GM19351 (cell line): ENCODE data around the gene YPEL5.
A peak's percentile ranks its signal among the peaks of the same experiment; 100 is the strongest.
"Not testable (repeated sequence)": the region's sequence is repeated elsewhere in the genome, so short reads cannot be mapped to it uniquely, and the experiment has no call there.

ENCODE experiments used
- ATAC-seq: cut with Tn5 transposase; IDR thresholded peaks from one replicate; pipeline ENCODE4 v1.9.1; 2021; ENCODE audit warnings: mild to moderate bottlenecking, moderate library complexity; ENCODE audit not compliant: unreplicated experiment

The YPEL5 gene

DNA sequence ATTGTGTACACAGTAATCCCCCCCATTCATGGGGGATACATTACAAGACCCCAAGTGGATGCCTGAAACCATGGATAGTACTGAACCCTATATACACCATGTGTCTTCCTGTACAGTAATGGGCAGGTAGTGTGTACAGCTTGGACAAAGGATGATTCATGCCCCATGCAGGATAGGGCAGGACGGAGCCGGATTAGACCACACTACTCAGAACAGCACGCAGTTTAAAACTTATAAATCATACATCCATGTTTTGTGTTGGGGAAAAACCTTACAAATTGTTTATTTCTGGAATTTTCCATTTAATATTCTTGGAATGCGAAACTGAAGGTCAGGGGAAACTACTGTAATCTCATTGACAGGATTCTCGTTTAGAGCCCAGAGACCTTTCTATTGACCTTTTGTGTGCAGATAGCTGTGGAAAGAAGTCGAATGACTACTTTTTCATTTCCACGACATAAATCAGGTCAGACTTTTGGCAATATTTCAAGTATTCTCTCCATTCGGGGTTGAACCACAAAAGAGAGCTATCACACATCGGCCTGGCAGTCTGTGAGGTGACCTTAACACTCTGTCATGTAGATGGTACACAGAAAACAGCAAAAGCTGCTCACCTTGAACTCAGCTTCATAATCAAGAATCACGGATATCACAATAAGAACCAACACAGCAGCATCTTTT lies 9.9 kb upstream of the YPEL5 start:
- ATAC-seq: no peak

DNA sequence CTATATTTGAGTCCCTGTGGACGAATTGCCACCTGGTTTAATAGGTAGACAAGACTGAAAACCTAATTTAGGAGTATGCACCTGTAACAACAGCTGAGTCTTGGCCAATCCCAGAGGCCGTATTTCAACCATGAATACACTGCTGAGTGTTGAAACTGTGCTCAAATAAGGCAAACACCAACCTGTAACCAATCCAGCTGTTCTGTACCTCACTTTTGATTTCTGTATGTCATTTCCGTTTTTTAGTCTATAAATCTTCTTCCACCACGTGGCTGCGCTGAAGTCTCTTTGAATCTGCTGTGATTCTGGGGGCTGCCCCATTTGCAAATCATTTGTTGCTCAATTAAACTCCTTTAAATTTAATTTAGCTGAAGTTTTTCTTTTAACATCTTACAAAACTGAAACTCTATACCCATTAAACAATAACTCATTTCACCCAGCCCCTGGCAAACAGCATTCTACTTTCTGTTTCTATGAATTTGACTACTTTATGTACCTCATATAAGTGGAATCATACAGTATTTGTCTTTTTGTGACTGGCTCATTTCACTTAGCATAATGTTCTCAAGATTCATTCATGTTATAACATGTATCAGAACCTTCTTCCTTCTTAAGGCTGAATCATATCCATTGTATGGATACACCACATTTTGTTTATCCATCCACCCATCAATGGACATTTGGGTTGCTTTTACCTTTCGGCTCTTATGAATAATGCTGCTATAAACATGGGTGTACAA lies 7.5 kb upstream of the YPEL5 start:
- ATAC-seq: peak; percentile 64

DNA sequence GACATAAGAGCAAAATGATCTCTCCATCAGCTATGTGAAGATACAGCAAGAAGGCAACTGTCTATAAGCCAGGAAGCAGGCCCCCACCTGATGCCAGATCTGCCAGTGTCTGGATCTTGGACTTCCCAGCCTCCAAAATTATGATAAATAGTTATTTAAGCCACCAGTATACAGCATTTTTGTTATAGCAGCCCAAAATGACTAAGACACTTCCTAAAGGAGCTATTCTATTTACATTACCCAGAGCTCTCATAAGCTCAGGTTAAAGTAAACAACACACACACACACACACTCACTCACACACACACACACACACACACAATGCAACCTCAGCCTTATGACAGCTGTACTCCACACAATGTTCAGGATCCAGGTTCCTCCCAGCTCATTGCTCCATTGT lies 5.7 kb upstream of the YPEL5 start:
- no peak for ATAC-seq

DNA sequence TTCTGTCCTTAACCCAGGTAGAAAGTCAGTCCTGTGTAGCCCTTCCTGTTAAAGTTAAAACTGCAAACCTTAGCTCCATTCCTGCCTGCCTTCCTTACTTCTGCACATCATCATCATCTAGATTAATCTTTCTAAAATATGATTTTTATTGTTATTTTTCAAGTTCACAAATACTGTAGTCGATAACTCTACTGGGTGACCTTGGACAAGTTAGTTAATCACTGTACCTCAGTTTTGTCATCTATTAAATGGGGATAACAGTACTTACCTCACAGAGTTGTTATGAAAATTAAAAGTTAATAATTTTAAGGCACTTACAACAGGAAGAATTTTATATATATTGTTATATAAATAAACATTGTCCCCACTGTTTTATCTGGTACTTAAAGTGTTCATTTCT lies 2.5 kb upstream of the YPEL5 start:
- ATAC-seq: no peak

DNA sequence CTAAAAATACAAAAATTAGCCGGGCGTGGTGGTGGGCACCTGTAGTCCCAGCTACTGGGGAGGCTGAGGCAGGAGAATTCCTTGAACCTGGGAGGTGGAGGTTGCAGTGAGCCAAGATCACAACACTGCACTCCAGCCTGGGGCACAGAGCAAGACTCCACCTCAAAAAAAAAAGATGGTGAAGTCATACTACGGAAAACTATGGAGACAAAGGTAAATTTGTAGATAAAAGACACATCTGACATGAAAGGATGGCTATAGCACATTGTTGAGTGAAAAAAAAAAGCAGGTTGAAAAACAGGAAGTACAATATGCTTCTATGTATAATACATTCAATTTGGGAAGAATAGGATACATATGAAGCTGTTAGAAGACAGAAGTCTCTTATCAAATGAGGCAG lies 1.9 kb upstream of the YPEL5 start:
- not testable (repeated sequence) for ATAC-seq

DNA sequence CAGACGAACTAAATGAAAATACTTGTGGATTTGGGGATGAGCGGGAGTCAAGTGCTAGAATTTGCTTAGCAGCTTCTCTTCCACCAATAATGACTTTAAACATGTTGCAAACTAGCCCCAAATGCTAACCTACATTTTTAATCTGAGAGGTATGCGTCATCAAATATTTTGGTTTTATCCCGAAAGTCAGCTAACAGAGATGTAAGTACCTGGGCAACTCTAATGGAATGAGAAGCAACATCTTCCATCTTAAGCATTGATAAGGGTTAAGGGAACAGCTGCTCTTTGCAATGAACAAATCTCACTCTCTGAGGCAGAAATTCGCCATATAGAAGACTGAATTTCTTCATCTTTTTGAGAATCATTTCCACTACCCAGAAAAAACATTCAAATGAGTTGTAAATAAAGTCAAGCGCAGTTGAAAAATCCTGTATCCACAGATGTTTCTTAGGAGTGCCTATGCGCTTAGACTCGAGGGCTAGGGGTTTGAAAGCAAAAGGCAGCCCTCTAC lies 926 bp upstream of the YPEL5 start:
- ATAC-seq: no peak

DNA sequence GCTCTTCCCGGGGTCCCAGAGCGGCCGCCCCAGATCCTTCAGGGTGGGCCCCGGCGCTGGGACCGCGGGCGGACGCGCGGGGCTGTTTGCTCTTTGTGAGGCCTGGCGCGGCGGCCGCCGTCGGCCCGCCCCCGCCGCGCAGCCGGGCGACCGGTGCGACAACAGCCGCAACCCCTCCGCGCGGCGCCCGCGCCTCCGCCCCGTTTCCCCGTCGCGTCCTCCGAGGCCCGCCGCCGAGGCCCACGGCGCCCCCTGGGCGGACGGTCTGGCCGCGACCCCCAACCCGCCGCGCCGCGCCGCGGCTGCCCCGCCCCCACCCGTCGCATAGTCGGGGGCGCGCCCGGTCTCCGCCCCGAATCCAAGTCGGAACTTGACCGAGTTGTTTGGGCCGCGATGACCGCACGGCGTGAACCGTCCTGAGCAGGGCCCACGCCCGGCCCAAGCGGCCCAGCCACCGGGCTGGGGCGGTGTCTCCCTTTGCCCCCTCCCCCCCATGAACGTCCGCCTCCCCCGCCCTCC lies 448 bp downstream of the YPEL5 start:
- no peak for ATAC-seq

DNA sequence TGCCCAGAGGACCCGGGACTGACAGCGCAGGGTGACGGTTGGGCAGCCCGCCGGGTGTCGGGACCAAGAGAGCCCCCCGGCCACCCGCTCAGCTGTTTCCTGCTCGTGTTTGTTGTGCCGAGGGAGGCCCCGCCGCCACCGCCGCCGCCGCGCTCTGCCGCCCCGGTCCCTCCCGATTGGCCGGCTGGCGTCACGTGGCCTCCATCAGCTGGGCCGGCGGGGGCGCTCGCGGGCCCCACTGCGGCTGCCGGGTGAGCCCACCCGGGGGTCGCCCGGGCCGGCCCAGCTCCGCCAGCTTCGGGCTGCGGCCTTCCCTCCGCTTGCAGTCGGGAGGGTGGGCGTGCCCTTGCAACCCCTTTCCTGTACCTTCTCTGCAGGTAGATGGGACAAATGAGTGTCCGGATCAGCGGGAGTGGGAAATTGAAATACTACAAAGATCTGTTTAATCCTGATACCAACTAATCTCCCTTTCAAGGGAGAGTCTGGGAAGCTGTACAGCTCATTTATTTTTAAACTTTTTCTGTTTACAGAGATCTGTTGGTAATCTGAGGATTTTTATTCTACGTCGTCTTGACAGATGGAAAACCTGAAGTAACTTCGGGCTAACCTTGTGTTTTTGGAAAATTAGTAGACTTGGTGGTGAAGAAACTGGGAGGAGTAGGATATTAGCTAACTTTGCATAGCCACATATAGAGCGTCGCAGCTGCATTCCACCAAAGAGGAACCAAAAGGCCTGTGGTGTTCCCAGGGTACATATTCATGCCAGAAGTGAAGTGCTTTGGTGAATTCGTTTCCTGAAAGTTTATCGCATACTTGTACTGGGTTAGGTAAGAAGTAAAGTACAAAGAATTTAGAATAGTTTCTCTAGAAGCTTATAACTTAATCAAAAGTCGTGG lies 1.2 kb downstream of the YPEL5 start:
- ATAC-seq: peak; percentile 19

DNA sequence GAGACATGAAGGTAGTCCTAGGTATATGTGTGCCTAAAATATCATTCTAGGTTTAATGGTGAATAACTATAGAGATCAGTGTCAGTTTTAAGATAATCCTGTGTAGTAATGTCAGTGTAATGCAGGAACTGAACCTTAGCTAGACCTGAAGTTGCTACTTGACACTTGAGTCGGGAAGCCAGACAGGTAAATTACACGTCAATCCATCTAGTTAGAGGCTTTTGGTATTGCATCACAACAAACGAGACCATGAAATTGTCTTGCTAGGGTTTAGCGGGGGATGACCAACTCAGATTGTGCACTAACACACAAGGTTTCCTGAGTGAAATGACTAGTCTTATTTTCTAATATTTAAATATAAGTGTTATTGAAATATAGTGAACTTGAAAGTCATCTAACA lies 2.0 kb downstream of the YPEL5 start:
- no peak for ATAC-seq

DNA sequence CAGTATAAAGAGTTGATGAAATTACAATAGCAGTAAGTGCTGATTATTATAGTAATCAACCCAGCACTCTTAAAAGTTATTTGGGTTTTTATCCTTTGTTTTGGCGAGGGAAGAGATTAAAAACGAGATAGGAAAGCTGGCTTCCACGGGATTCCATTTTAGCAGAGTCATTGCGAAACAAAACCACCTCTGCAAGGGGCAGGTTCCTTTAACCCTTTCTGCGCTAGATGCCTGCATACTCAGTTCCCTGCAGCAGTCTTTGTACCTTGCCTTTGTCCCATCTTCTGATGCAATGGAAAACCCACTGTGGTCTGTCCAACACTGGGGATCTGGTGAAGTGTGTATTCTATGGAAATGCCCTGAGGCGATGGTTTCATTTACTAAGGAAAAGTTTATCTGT lies 2.7 kb downstream of the YPEL5 start:
- ATAC-seq: no peak

DNA sequence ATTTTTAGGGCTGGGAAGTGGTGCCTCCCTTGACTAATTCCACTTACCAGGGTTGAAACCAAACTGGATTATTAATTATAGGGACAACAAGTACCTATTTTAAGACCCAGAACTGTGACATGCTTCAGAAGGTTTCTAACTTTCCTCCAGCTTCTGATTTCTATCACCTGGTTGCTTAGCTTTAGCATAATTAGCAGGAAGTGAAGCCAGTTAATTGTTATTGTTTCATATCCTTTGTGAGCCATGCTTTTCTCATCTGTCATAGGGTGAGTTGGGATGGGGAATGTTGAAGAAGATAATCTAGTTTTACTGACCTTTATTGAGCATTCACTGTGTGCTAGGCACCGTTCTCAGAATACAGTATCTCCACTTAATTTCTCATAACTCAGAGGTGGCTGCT lies 3.2 kb downstream of the YPEL5 start:
- no peak for ATAC-seq

DNA sequence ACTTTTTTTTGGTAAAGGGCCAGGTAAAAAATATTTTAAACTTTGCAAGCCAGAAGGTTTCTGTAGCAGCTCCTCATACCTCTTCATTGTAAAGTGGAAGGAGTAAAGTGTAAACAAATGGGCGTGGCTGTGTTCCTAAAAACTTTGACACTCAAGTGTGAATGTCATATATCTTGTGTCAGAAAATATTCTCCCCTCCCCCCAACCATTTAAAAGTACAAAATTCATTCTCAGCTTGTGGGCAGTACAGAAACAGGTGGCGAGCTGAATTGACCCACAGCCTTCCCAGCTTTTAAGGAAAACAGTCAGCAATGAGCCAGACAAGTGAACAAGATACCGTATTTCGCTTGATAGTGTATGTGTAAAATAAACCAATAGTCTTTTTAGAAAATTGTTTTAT lies 4.0 kb downstream of the YPEL5 start:
- ATAC-seq: no peak

DNA sequence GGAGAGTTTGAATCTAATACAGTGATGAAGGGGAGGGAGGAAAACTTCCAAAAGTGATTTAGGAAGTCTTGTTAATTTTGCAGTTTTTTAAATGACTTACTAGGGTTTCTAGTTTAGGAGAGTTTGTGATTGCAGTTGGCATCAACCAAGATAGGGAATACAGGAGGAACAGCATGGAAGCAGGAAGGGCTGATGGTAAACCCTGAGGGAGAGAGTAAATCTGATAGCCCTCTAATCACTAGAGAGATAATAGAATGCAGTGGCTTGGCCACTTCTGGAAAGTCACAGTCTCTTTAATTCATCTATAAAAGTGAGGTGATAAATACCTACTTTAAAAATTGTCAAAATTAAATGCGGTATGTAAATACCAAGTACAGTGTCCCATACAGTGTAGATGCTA lies 5.6 kb downstream of the YPEL5 start:
- ATAC-seq: no peak

DNA sequence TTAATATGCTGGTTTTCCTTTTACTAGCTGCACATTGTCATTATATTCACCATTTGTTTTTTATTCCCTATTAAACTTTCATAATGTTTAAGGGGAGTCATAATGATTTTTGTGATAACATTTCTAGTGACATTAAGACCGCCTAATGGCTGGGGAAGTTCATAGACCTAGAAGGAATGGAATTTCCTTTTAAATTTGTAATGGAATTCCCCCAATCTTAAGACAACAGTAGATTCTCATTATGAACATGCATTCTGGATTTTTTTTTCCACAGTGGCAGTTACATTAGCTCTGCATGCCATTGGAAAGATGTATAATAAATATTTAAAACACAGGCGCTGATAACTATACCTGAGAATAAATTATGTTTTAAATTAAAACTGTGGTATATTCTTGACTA lies 8.4 kb downstream of the YPEL5 start:
- no peak for ATAC-seq

DNA sequence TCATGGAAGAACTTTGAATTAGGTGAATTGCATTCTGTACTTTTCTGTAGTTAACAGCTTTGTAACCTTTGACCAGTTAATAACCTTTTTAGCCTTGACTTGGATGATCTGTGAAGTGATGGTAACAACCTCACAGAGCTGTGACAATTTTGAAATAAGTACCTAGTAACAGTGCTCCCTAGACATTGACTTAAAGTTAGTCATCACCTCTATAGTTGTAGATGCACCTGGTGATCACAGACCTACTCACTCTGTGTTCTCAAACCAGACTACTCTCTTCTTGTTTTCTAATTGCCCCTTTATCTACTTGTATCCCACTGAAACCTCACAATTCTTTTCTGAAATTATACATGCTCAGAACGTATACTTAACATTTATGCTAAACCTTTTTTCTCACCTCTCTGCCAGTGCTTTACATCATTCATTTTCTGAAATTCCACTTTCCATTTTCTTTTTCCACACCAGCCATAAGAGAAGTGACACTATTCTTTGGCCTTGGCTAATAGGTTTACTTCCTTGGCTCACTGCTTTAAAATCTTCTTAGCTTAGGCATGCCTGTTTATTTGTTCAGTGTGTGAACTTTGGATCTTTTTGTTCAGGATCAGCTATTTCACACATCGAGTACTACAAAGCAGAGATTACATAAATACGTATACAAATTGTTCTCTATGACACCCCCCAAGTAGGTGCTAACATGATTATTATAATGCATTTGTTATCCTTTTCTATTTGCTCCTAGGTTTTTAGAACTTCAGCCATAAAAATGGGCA lies 9.3 kb downstream of the YPEL5 start:
- ATAC-seq: no peak

DNA sequence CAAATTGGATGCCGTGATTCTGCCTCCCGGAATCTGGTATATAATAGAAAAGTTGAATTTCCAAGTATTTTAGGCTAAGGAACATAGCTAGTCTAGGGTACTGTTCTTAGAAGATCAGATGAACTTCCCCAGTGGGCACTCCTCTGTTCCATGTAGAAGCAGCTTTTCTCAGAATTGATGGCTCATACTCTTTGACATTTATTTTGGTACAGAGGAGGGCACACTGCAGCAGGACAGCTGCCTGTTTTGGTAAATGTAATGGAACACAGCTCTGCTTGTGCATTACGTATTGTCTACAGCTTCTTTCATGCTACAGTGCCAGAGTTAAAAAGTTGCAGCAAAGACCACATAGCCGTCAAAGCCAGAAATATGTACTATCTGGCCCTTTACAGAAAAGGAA lies 10.8 kb downstream of the YPEL5 start:
- ATAC-seq: no peak

DNA sequence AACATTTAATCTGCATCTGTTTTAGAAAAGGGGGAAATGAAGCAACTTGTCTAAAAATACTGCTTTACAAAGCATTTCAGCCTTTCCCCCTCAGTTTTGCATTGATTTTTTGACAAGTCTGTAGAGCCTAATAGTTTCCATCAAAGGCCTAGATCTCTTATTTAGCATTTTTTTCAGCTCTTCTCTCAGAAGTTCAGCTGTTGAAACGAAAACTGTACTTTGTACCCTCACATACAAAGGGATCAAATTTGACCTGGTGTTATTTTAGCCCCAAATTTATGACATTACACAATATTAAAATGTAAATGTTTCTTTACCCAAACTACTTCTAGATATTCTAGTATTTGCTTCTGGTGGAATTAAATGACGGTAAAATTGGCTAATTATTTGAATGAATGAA lies 13.0 kb downstream of the YPEL5 start:
- no peak for ATAC-seq

DNA sequence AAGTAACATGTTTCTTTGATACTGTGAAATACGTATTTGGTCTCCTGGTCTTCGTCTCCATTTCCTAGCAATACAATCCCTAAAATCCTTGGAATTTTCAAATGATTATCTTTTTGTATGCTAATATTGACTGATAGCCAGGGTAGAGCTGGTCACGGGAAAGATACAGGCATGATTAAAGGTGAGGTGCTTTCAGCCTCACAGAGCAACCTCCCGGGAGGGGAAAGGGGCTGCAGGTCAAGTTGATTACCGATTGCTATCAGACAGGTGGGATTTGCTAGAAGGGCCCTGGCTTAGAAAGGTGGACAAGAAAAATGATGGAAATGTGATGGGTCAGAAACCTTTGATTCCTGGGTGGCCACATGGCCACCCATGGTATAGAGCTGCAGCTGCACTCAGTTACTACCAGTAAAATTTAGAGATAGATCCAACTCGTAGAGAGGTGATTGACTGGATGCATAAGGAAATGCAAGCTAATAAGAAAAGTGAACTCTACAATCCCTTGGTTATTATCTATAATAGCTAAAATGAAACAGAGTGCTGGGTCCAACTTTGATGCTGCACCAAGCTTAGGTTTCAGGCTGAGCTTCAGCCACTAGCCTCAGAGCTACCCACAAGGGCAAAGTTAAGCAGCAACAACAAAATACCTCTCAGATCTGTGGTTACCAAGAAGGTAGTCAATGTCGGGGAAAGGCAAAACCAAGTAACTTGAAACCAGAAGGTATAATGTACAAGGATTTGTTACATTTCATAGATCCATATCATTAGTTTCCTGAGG lies 15.3 kb downstream of the YPEL5 start:
- ATAC-seq: no peak

DNA sequence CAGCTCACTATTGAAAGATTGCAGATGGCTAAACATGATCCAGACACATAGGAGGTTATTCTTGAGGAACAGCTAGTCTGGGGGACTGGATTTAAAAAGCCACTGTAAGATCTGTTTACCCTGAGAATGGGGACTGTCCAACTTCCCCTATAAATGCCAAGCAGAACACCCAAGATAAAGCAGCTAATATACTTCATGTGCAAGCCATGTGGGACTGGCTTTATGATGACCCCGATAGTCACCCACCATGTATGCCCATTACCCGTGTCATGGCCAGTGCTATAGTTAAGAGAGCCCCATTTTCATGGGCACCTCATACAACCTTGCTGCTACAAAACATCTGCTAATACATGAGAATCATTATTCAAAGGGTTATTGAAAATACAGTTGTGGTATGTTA lies 16.0 kb downstream of the YPEL5 start:
- no peak for ATAC-seq
